Measurements from ENCODE around the gene CALN1.
"Not testable (repeated sequence)": the region's sequence is repeated elsewhere in the genome, so short reads cannot be mapped to it uniquely, and the experiment has no call there.

Gene CALN1

GRCh38 chr7:72268090-72268489 is 144.0 kb downstream of the CALN1 start:
- FAIRE-seq (no peak), DNase-seq (ENCODE audit: low spot score) (no peak)

- DNase-seq (ENCODE audit: low spot score), result no peak
- FAIRE-seq, result no peak
Measured at GRCh38 chr7:72267291-72267800, 144.8 kb downstream of the CALN1 start.

GRCh38 chr7:72266771-72267170 is 145.4 kb downstream of the CALN1 start:
- FAIRE-seq, result no peak
- no peak for DNase-seq (ENCODE audit: low spot score)

GRCh38 chr7:72265071-72265904 is 146.8 kb downstream of the CALN1 start:
- no peak for FAIRE-seq
- no peak for DNase-seq (ENCODE audit: low spot score)

GRCh38 chr7:72260406-72260805 is 151.7 kb downstream of the CALN1 start:
- no peak for DNase-seq (ENCODE audit: low spot score)
- no peak for FAIRE-seq

GRCh38 chr7:72258074-72258473 is 154.1 kb downstream of the CALN1 start:
- DNase-seq (ENCODE audit: low spot score) (no peak), FAIRE-seq (no peak)

GRCh38 chr7:72254455-72254854 is 157.7 kb downstream of the CALN1 start:
- FAIRE-seq, result no peak

GRCh38 chr7:72249106-72249505 is 163.0 kb downstream of the CALN1 start:
- DNase-seq (ENCODE audit: low spot score), result no peak
- FAIRE-seq, result no peak

More at GRCh38 chr7:72254455-72254854, 157.7 kb downstream of the CALN1 start:
- DNase-seq (ENCODE audit: low spot score), result no peak

GRCh38 chr7:72244826-72245398 is 167.2 kb downstream of the CALN1 start:
- FAIRE-seq (no peak), DNase-seq (ENCODE audit: low spot score) (no peak)

- no peak for FAIRE-seq
- DNase-seq (ENCODE audit: low spot score), result no peak
Measured at GRCh38 chr7:72243329-72243728, 168.8 kb downstream of the CALN1 start.

- FAIRE-seq, result no peak
- DNase-seq (ENCODE audit: low spot score), result no peak
Measured at GRCh38 chr7:72235351-72235750, 176.8 kb downstream of the CALN1 start.

GRCh38 chr7:72234086-72234485 is 178.1 kb downstream of the CALN1 start:
- no peak for DNase-seq (ENCODE audit: low spot score)
- no peak for FAIRE-seq

- no peak for DNase-seq (ENCODE audit: low spot score)
Measured at GRCh38 chr7:72230281-72230680, 181.9 kb downstream of the CALN1 start.

GRCh38 chr7:72223351-72223750 is 188.8 kb downstream of the CALN1 start:
- FAIRE-seq (no peak), DNase-seq (ENCODE audit: low spot score) (no peak)

More at GRCh38 chr7:72230281-72230680, 181.9 kb downstream of the CALN1 start:
- no peak for FAIRE-seq

GRCh38 chr7:72222136-72222535 is 190.0 kb downstream of the CALN1 start:
- DNase-seq (ENCODE audit: low spot score), result no peak
- FAIRE-seq, result no peak

- FAIRE-seq, result no peak
Measured at GRCh38 chr7:72219500-72219899, 192.6 kb downstream of the CALN1 start.

GRCh38 chr7:72217151-72217550 is 195.0 kb downstream of the CALN1 start:
- FAIRE-seq (no peak), DNase-seq (ENCODE audit: low spot score) (no peak)

More at GRCh38 chr7:72219500-72219899, 192.6 kb downstream of the CALN1 start:
- DNase-seq (ENCODE audit: low spot score), result no peak

- DNase-seq (ENCODE audit: low spot score), result no peak
- FAIRE-seq, result no peak
Measured at GRCh38 chr7:72213769-72214168, 198.4 kb downstream of the CALN1 start.

- no peak for FAIRE-seq
- no peak for DNase-seq (ENCODE audit: low spot score)
Measured at GRCh38 chr7:72213081-72213480, 199.1 kb downstream of the CALN1 start.

- no peak for FAIRE-seq
- DNase-seq (ENCODE audit: low spot score), result no peak
Measured at GRCh38 chr7:72211175-72211574, 201.0 kb downstream of the CALN1 start.

GRCh38 chr7:72209006-72209405 is 203.1 kb downstream of the CALN1 start:
- DNase-seq (ENCODE audit: low spot score), result not testable (repeated sequence)
- peak; percentile 98 for FAIRE-seq

- FAIRE-seq (no peak), DNase-seq (ENCODE audit: low spot score) (no peak)
Measured at GRCh38 chr7:72196176-72196575, 216.0 kb downstream of the CALN1 start.

- DNase-seq (ENCODE audit: low spot score) (no peak), FAIRE-seq (no peak)
Measured at GRCh38 chr7:72190919-72191318, 221.2 kb downstream of the CALN1 start.

Data from urothelium cell line (cell line).